ENCODE measurements around the gene HIBCH.
"Not testable (repeated sequence)": the region's sequence is repeated elsewhere in the genome, so short reads cannot be mapped to it uniquely, and the experiment has no call there.

HIBCH gene

DNA sequence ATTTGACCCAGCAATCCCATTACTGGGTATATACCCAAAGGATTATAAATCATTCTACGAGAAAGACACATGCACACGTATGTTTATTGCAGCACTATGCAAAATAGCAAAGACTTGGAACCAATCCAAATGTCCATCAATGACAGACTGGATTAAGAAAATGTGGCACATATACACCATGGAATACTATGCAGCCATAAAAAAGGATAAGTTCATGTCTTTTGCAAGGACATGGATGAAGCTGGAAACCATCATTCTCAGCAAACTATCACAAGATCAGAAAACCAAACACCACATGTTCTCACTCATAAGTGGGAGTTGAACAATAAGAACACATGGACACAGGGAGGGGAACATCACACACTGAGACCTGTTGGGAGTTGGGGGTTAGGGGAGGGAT, 96.9 kb downstream of the HIBCH start:
- not testable (repeated sequence) for DNase-seq

- no peak for DNase-seq
Measured at GRCh38 chr2:190221429-190221828, 98.2 kb downstream of the HIBCH start.

- DNase-seq = no peak
Measured at GRCh38 chr2:190219186-190219585, 100.4 kb downstream of the HIBCH start.

DNA sequence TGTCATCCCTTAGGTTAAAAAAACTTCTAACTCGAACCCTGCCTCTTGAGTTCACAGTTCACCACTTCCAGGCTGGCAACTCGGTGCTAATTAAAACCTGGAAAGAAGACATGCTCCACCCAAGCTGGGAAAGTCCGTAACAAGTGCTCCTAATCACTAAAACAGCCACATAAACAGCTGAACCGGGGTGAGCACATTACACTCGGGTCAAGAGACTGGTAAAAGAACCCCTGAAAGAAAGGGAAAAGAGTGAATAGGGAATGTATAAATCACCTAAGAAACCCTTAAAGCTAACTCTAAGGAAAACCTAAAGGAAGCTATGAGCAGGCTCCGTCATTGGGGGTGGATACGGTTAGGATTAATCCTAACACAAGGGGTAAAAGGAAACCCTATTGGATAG, 102.0 kb downstream of the HIBCH start:
- DNase-seq = no peak

GRCh38 chr2:190216829-190217228, 102.8 kb downstream of the HIBCH start:
- DNase-seq = no peak

- no peak for DNase-seq
Measured at GRCh38 chr2:190215620-190216019, 104.0 kb downstream of the HIBCH start.

DNA sequence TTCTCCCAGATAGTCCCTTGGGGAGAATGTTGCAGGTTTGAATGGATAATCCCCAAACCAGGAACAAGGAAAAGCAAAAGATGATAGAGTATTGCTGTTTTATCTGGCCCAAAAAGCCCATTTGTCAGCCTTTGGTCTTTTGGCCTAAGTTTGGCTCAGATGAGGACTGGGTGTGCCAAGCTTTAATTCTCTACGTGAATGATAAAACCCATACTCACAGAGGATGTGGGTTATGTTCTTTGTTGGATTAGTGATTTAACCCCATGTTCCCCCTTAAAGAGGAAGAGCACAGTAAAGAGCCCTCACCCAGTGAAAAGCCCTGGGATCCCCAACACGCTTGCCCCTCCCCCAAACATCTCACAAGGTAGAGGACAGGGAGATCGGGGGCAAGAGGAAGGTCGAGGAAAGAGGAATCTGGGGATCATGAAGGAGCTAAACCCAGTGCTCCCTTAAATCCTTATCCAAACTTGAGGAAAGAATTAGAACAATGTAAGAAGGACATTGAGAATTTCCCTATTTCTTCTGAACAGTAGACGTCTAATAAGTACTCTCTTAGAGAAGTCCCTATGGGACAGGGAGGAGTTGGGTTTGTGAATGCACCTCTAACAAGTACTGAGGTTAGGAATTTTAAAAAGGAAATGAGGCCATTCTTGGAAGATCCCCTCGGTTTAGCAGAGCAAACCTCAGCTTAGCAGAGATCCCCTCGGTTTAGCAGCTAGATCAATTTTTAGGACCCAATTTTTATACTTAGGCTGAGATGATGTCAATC, 105.0 kb downstream of the HIBCH start:
- DNase-seq = no peak

- DNase-seq = no peak
Measured at GRCh38 chr2:190213441-190214335, 105.9 kb downstream of the HIBCH start.

GRCh38 chr2:190210471-190210870, 109.2 kb downstream of the HIBCH start:
- DNase-seq = no peak

GRCh38 chr2:190209559-190209958, 110.1 kb downstream of the HIBCH start:
- no peak for DNase-seq

GRCh38 chr2:190207930-190208329, 111.7 kb downstream of the HIBCH start:
- DNase-seq = no peak

- no peak for DNase-seq
Measured at GRCh38 chr2:190205657-190206056, 114.0 kb downstream of the HIBCH start.

GRCh38 chr2:190202604-190203003, 117.0 kb downstream of the HIBCH start:
- no peak for DNase-seq

- no peak for DNase-seq
Measured at GRCh38 chr2:190202018-190202417, 117.6 kb downstream of the HIBCH start.

- no peak for DNase-seq
Measured at GRCh38 chr2:190200603-190201002, 119.0 kb downstream of the HIBCH start.

DNA sequence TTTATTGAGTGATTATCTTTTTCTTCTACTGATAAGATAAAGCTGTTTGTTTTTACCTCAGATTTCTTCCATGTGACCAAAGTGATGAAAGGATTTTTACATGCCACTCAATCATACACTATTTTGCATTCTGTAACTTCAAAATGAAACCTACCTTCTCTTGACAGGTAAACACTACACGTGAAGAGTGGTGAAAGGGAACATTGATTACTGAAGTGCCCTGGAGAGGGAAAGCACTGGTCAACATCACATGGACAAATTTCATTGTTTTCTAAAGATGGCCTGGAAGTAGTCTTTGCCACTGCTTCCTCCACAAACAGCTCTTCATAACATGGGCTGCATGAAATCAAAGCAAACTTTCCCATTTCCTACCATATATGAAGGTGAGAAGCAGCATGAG, 120.1 kb downstream of the HIBCH start:
- DNase-seq = no peak

DNA sequence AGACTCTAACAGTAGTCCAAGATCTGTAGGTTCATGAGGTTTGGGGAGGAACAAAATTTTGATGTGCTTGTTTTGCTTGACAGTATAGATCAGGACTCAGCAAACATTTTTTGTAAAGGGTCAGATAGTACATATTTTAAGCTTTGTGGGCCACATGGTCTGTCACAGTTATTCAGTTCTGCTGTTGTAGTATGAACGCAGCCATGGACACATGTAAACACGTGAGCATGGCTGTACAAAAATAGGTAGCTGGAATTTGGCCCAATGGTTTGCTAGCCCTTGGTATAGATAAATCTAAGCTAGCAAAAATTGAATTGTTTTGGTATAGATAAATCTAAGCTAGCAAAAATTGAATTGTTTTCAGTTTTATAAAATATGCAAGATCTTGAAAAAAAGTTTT, 120.5 kb downstream of the HIBCH start:
- DNase-seq = no peak

GRCh38 chr2:190197143-190197720, 122.4 kb downstream of the HIBCH start:
- DNase-seq = no peak

GRCh38 chr2:190190507-190191162, 129.0 kb downstream of the HIBCH start:
- DNase-seq = no peak

DNA sequence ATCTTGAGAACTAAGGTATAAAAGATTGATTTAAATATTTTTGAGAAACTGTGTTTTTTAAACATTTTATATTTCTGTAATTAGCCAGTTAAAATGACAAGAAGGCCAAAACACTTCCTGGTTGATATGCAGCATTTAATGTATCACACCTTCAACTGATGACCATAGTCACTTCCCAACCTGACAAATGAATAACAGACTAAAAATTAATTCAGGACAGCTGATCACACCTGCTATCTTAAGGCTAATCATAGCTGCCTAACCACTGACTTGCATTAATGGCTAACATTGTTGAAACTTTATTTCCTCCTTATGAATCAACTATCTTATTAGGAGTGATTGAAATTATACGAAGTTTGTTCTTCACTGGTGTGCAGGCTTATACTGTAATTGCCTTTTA, 131.3 kb downstream of the HIBCH start:
- no peak for DNase-seq

GRCh38 chr2:190186238-190186637, 133.4 kb downstream of the HIBCH start:
- DNase-seq = no peak

- no peak for DNase-seq
Measured at GRCh38 chr2:190185380-190185779, 134.2 kb downstream of the HIBCH start.

GRCh38 chr2:190184460-190184859, 135.2 kb downstream of the HIBCH start:
- no peak for DNase-seq
